ENCODE results near the gene ELAPOR1. TPM values are rescaled to one million over a fixed set of nuclear protein-coding genes. Genes with fewer than 3 reads are reported as not detected.
A peak's percentile ranks its signal among the peaks of the same experiment; 100 is the strongest.

ELAPOR1 gene
- total RNA-seq, 2 experiments from 2014 or later = 4.1 to 5.0 TPM

GRCh38 chr1:109105881-109106280, 8.0 kb upstream of the ELAPOR1 start:
- peaks cover 5% of the 10 kb centered on the region for H3K4me1 Mint-ChIP-seq
- no peak overlapping the region for H3K4me3 Mint-ChIP-seq
- peaks cover 16% of the 10 kb centered on the region for H3K27me3 Mint-ChIP-seq
- DNase-seq = no peak
- ChIA-PET POLR2A (no interaction called here), CTCF (interaction anchor here (1.4 kb wide), 1 partner anchor 8 kb away, joined by 3 read pairs; the partner anchor contains the start of gene ELAPOR1)
- no peak overlapping the region for H3K27ac Mint-ChIP-seq
- peaks cover 10% of the 10 kb centered on the region for H3K36me3 Mint-ChIP-seq (ENCODE audit: low read depth)
- no peaks in the 10 kb centered on the region for H3K9me3 Mint-ChIP-seq

DNA sequence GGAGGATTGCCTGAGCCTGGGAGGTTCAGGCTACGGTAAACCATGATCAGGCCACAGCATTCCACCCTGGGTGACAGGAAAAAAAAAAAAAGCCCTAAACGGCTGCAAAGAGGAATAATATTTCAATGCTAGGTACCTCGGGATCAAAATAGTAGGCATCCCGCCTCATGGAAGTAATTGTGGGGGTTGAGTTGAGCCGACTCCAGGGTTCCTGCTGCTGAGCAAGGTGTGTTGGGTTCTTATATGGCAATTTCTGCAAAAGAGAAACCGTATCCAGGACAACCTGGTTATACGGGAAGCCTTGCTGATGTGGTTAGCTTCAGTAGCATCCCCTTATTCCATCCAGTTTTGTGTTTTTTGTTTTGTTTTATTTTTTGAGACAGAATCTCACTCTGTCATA, 6.1 kb upstream of the ELAPOR1 start:
- peaks cover 4% of the 10 kb centered on the region for H3K36me3 Mint-ChIP-seq (ENCODE audit: low read depth)
- no peak for DNase-seq
- POLR2A ChIA-PET = no interaction called here
- no peaks in the 10 kb centered on the region for H3K9me3 Mint-ChIP-seq
- CTCF ChIA-PET = interaction anchor here (1.5 kb wide), 1 partner anchor 8 kb away, joined by 3 read pairs; no protein-coding TSS in a partner anchor
- H3K4me3 Mint-ChIP-seq = no peak overlapping the region
- no peak overlapping the region for H3K27ac Mint-ChIP-seq
- H3K27me3 Mint-ChIP-seq = peaks cover 25% of the 10 kb centered on the region
- H3K4me1 Mint-ChIP-seq = peaks cover 10% of the 10 kb centered on the region

GRCh38 chr1:109109906-109110305, 4.0 kb upstream of the ELAPOR1 start:
- H3K36me3 Mint-ChIP-seq (ENCODE audit: low read depth) = no peaks in the 10 kb centered on the region
- peaks cover 36% of the 10 kb centered on the region for H3K27me3 Mint-ChIP-seq
- no peak for DNase-seq
- H3K4me1 Mint-ChIP-seq = peaks cover 29% of the 10 kb centered on the region
- ChIA-PET CTCF (interaction anchor here (1.2 to 4.1 kb wide), 4 partner anchors 10 to 107 kb away, joined by 3 to 58 read pairs (median 6); no protein-coding TSS in a partner anchor), POLR2A (interaction anchor here (1.4 to 7.8 kb wide), 3 partner anchors 9 to 104 kb away, joined by 3 to 92 read pairs (median 13); partner anchors contain the start of genes SARS1 and TMEM167B)
- no peaks in the 10 kb centered on the region for H3K9me3 Mint-ChIP-seq
- H3K27ac Mint-ChIP-seq = no peak overlapping the region
- H3K4me3 Mint-ChIP-seq = no peak overlapping the region

GRCh38 chr1:109111386-109112055, 2.4 kb upstream of the ELAPOR1 start:
- Mint-ChIP-seq H3K9me3 (no peaks in the 10 kb centered on the region), H3K4me1 (peaks cover 37% of the 10 kb centered on the region), H3K36me3 (ENCODE audit: low read depth) (no peaks in the 10 kb centered on the region), H3K27me3 (peaks cover 42% of the 10 kb centered on the region), H3K27ac (no peak overlapping the region), H3K4me3 (no peak overlapping the region)
- DNase-seq = no peak
- CTCF ChIA-PET = interaction anchor here (0.8 to 4.1 kb wide), 18 partner anchors 8 to 421 kb away, joined by 3 to 58 read pairs (median 6); partner anchors contain the start of genes SARS1 and TMEM167B
- POLR2A ChIA-PET = interaction anchor here (1.1 to 7.8 kb wide), 3 partner anchors 11 to 69 kb away, joined by 3 to 92 read pairs (median 13); partner anchors contain the start of genes TMEM167B and WDR47

- Mint-ChIP-seq H3K4me1 (peaks cover 37% of the 10 kb centered on the region), H3K27me3 (peaks cover 42% of the 10 kb centered on the region), H3K4me3 (peak overlapping the region; percentile 74), H3K36me3 (ENCODE audit: low read depth) (no peaks in the 10 kb centered on the region), H3K9me3 (no peaks in the 10 kb centered on the region), H3K27ac (no peak overlapping the region)
- ChIA-PET CTCF (interaction anchor here (1.0 to 4.1 kb wide), 26 partner anchors 9 to 420 kb away, joined by 3 to 58 read pairs (median 4); partner anchors contain the start of genes SARS1 and TMEM167B), POLR2A (interaction anchor here (1.0 to 7.8 kb wide), 6 partner anchors 12 to 451 kb away, joined by 3 to 92 read pairs (median 4); partner anchors contain the start of genes HENMT1, PRPF38B, TMEM167B and WDR47)
- no peak for DNase-seq
These were observed 1.8 kb upstream of the ELAPOR1 start for GRCh38 chr1:109112056-109112651.

GRCh38 chr1:109112652-109113285, 1.1 kb upstream of the ELAPOR1 start:
- H3K4me3 Mint-ChIP-seq = peak overlapping the region; percentile 74
- ChIA-PET POLR2A (interaction anchor here (1.0 to 7.8 kb wide), 7 partner anchors 12 to 452 kb away, joined by 3 to 92 read pairs (median 3); partner anchors contain the start of genes HENMT1, PRPF38B, TMEM167B and WDR47), CTCF (interaction anchor here (0.6 to 4.1 kb wide), 33 partner anchors 9 to 421 kb away, joined by 3 to 58 read pairs (median 5); partner anchors contain the start of genes CLCC1, PRPF38B, SARS1 and TMEM167B)
- peaks cover 42% of the 10 kb centered on the region for H3K27me3 Mint-ChIP-seq
- H3K4me1 Mint-ChIP-seq = peaks cover 37% of the 10 kb centered on the region
- peak overlapping the region; percentile 55 for H3K27ac Mint-ChIP-seq
- H3K36me3 Mint-ChIP-seq (ENCODE audit: low read depth) = no peaks in the 10 kb centered on the region
- no peaks in the 10 kb centered on the region for H3K9me3 Mint-ChIP-seq
- peak; percentile 89 for DNase-seq

GRCh38 chr1:109114342-109114674, 393 bp downstream of the ELAPOR1 start:
- no peaks in the 10 kb centered on the region for H3K36me3 Mint-ChIP-seq (ENCODE audit: low read depth)
- peaks cover 38% of the 10 kb centered on the region for H3K27me3 Mint-ChIP-seq
- no peak for DNase-seq
- ChIA-PET POLR2A (interaction anchor here (0.7 to 7.8 kb wide), 4 partner anchors 14 to 136 kb away, joined by 3 to 92 read pairs (median 4); partner anchors contain the start of gene SARS1), CTCF (interaction anchor here (1.1 to 2.4 kb wide), 6 partner anchors 9 to 422 kb away, joined by 3 to 10 read pairs (median 6); partner anchors contain the start of genes PRPF38B and TAF13)
- no peak overlapping the region for H3K27ac Mint-ChIP-seq
- H3K4me1 Mint-ChIP-seq = peaks cover 37% of the 10 kb centered on the region
- H3K9me3 Mint-ChIP-seq = no peaks in the 10 kb centered on the region
- H3K4me3 Mint-ChIP-seq = peak overlapping the region; percentile 78

GRCh38 chr1:109115685-109116084, 1.8 kb downstream of the ELAPOR1 start:
- CTCF ChIA-PET = no interaction called here
- no peak for DNase-seq
- Mint-ChIP-seq H3K36me3 (ENCODE audit: low read depth) (no peaks in the 10 kb centered on the region), H3K27me3 (peaks cover 28% of the 10 kb centered on the region), H3K9me3 (no peaks in the 10 kb centered on the region), H3K4me3 (no peak overlapping the region), H3K27ac (no peak overlapping the region), H3K4me1 (peaks cover 37% of the 10 kb centered on the region)
- POLR2A ChIA-PET = interaction anchor here (7.8 kb wide), 1 partner anchor 15 kb away, joined by 92 read pairs; no protein-coding TSS in a partner anchor

DNA sequence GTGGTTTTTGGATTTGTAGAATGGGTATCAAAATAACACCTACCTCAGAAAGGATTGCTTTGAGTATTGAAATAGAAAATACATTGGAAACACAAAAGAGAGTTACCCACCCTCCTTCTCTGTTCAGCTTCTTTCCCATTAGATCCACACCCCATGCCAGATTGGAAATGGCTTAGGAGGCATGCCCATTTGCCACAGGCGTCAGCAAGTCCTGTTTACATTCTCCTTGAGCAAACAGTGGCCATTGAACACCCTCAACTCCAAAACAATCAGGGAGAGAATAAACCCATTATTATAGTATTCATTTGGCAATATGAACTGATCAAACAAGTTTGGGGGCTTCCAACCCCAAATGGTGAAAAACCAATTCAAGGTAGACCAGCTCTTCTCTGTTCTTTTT, 2.4 kb downstream of the ELAPOR1 start:
- ChIA-PET POLR2A (interaction anchor here (7.8 kb wide), 1 partner anchor 16 kb away, joined by 92 read pairs; no protein-coding TSS in a partner anchor), CTCF (no interaction called here)
- Mint-ChIP-seq H3K27me3 (peaks cover 25% of the 10 kb centered on the region), H3K9me3 (no peaks in the 10 kb centered on the region), H3K4me3 (no peak overlapping the region), H3K4me1 (peaks cover 37% of the 10 kb centered on the region), H3K36me3 (ENCODE audit: low read depth) (no peaks in the 10 kb centered on the region), H3K27ac (no peak overlapping the region)
- no peak for DNase-seq

- H3K9me3 Mint-ChIP-seq = no peaks in the 10 kb centered on the region
- H3K36me3 Mint-ChIP-seq (ENCODE audit: low read depth) = no peaks in the 10 kb centered on the region
- H3K4me3 Mint-ChIP-seq = no peak overlapping the region
- no peak for DNase-seq
- ChIA-PET POLR2A (no interaction called here), CTCF (no interaction called here)
- peaks cover 24% of the 10 kb centered on the region for H3K4me1 Mint-ChIP-seq
- peaks cover 14% of the 10 kb centered on the region for H3K27me3 Mint-ChIP-seq
- H3K27ac Mint-ChIP-seq = no peak overlapping the region
These were observed 4.2 kb downstream of the ELAPOR1 start for GRCh38 chr1:109118089-109118488.

- Mint-ChIP-seq H3K4me3 (no peak overlapping the region), H3K4me1 (peaks cover 6% of the 10 kb centered on the region), H3K27me3 (peaks cover 4% of the 10 kb centered on the region), H3K9me3 (no peaks in the 10 kb centered on the region), H3K27ac (no peak overlapping the region), H3K36me3 (ENCODE audit: low read depth) (no peaks in the 10 kb centered on the region)
- ChIA-PET CTCF (interaction anchor here (2.4 kb wide), 1 partner anchor 8 kb away, joined by 7 read pairs; a partner anchor contains a TSS), POLR2A (no interaction called here)
- no peak for DNase-seq
These were observed 6.4 kb downstream of the ELAPOR1 start for GRCh38 chr1:109120356-109120755.

- Mint-ChIP-seq H3K27me3 (no peaks in the 10 kb centered on the region), H3K4me3 (no peak overlapping the region)
These were observed 17.1 kb downstream of the ELAPOR1 start for GRCh38 chr1:109131059-109131458.

More at GRCh38 chr1:109131059-109131458, 17.1 kb downstream of the ELAPOR1 start:
- POLR2A ChIA-PET = interaction anchor here (1.1 kb wide), 1 partner anchor 18 kb away, joined by 3 read pairs; the partner anchor contains the start of gene ELAPOR1
- Mint-ChIP-seq H3K27ac (no peak overlapping the region), H3K4me1 (peaks cover 6% of the 10 kb centered on the region), H3K9me3 (no peaks in the 10 kb centered on the region), H3K36me3 (ENCODE audit: low read depth) (no peaks in the 10 kb centered on the region)
- DNase-seq = no peak
- CTCF ChIA-PET = interaction anchor here (1.5 kb wide), 1 partner anchor 17 kb away, joined by 5 read pairs; the partner anchor contains the start of gene ELAPOR1
